Endothelial cell (in vitro differentiated cells): ENCODE measurements around the gene COL11A1. TPM values are rescaled to one million over a fixed set of nuclear protein-coding genes. Genes with fewer than 3 reads are reported as not detected.

Source experiments
- DNase-seq: peaks from one replicate; pipeline ENCODE4 v3.0.0; 2021; ENCODE audit warnings: low spot score
- H3K27ac Mint-ChIP-seq: one replicate; pipeline ENCODE4 v1.8.0; 2021; ENCODE audit warnings: mixed read lengths, inconsistent platforms; ENCODE audit not compliant: unreplicated experiment
- H3K27me3 Mint-ChIP-seq: one replicate; pipeline ENCODE4 v1.8.0; 2021; ENCODE audit warnings: mild to moderate bottlenecking, moderate library complexity, mixed read lengths, inconsistent platforms; ENCODE audit not compliant: unreplicated experiment
- H3K36me3 Mint-ChIP-seq: one replicate; pipeline ENCODE4 v1.8.0; 2021; ENCODE audit warnings: mild to moderate bottlenecking, low read depth, mixed read lengths, inconsistent platforms; ENCODE audit not compliant: unreplicated experiment
- H3K4me1 Mint-ChIP-seq: one replicate; pipeline ENCODE4 v1.8.0; 2021; ENCODE audit warnings: mild to moderate bottlenecking, mixed read lengths, inconsistent platforms; ENCODE audit not compliant: unreplicated experiment
- H3K4me3 Mint-ChIP-seq: one replicate; pipeline ENCODE4 v1.8.0; 2021; ENCODE audit warnings: mild to moderate bottlenecking, mixed read lengths, inconsistent platforms; ENCODE audit not compliant: unreplicated experiment
- H3K9me3 Mint-ChIP-seq: one replicate; pipeline ENCODE4 v1.8.0; 2021; ENCODE audit warnings: mixed read lengths, inconsistent platforms; ENCODE audit not compliant: unreplicated experiment
- CTCF ChIP-seq: fragments of 200-600 bp; sonication (generic); IDR thresholded peaks from one replicate; pipeline ENCODE4 v1.5.0; 2021; ENCODE audit warnings: antibody characterized with exemption; ENCODE audit not compliant: unreplicated experiment
- total RNA-seq: library from RNA; stranded (reverse); fragmentation: NEBNext Ultra II Directional; extraction: Animal tissue kit (Norgen Biotek cat#: 25700); gene quantifications from one replicate; pipeline ENCODE4 v1.2.1, GENCODE V29; 2021; ENCODE audit not compliant: unreplicated experiment

The COL11A1 gene
- total RNA-seq, 1 donor from 2014 or later, result 9.2 TPM

DNA sequence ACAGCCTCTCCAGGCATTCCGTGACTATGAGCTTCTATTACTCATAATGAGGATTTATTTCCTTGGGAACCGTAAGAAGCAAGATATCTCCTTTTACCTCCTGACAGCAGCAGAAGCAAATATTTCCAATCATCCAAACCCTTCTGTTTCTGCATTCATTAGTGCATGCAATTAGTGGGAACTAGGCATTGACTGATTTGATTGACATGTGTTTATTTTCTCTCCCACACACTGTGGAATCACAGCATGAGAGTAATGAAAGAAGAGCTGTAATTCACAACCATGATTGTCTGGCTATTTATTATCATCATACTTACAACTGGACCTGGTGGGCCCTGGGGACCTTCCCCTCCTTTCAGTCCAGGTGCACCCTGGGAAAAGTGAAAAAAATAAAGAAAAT, 146.8 kb downstream of the COL11A1 start:
- no peak overlapping the region for H3K4me3 Mint-ChIP-seq
- H3K4me1 Mint-ChIP-seq, result no peaks in the 10 kb centered on the region
- no peaks in the 10 kb centered on the region for H3K9me3 Mint-ChIP-seq
- no peak overlapping the region for H3K27ac Mint-ChIP-seq
- TF ChIP-seq CTCF, result no peak
- H3K36me3 Mint-ChIP-seq, result no peaks in the 10 kb centered on the region
- H3K27me3 Mint-ChIP-seq, result no peaks in the 10 kb centered on the region
- no peak for DNase-seq

DNA sequence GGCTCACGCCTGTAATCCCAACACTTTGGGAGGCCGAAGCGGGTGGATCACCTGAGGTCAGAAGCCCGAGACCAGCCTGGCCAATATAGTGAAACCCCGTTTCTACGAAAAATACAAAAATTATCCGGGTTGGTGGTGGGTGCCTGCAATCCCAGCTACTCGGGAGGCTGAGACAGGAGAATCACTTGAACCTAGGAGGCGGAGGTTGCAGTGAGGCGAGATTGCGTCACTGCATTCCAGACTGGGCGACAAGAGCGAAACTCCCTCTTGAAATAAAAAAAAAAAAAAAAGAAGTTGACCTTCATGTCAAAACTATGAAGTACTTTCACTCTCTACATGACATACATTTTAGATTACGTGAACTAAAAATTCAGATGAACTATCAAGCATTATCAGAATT, 153.7 kb downstream of the COL11A1 start:
- TF ChIP-seq CTCF, result no peak
- Mint-ChIP-seq H3K27me3 (peaks cover 2% of the 10 kb centered on the region), H3K4me3 (no peak overlapping the region), H3K27ac (no peak overlapping the region), H3K4me1 (no peaks in the 10 kb centered on the region), H3K36me3 (no peaks in the 10 kb centered on the region), H3K9me3 (no peaks in the 10 kb centered on the region)
- DNase-seq, result no peak

- Mint-ChIP-seq H3K27me3 (peaks cover 2% of the 10 kb centered on the region), H3K36me3 (no peaks in the 10 kb centered on the region), H3K9me3 (no peaks in the 10 kb centered on the region), H3K4me1 (no peaks in the 10 kb centered on the region), H3K4me3 (no peak overlapping the region), H3K27ac (no peak overlapping the region)
- TF ChIP-seq CTCF, result no peak
- no peak for DNase-seq
Observed at GRCh38 chr1:102952400-102952799, 155.9 kb downstream of the COL11A1 start.

GRCh38 chr1:102942324-102942723, 166.0 kb downstream of the COL11A1 start:
- TF ChIP-seq CTCF, result no peak
- no peak for DNase-seq
- H3K36me3 Mint-ChIP-seq, result no peaks in the 10 kb centered on the region
- H3K27me3 Mint-ChIP-seq, result no peaks in the 10 kb centered on the region
- no peak overlapping the region for H3K27ac Mint-ChIP-seq
- no peaks in the 10 kb centered on the region for H3K9me3 Mint-ChIP-seq
- H3K4me3 Mint-ChIP-seq, result no peak overlapping the region
- no peaks in the 10 kb centered on the region for H3K4me1 Mint-ChIP-seq

DNA sequence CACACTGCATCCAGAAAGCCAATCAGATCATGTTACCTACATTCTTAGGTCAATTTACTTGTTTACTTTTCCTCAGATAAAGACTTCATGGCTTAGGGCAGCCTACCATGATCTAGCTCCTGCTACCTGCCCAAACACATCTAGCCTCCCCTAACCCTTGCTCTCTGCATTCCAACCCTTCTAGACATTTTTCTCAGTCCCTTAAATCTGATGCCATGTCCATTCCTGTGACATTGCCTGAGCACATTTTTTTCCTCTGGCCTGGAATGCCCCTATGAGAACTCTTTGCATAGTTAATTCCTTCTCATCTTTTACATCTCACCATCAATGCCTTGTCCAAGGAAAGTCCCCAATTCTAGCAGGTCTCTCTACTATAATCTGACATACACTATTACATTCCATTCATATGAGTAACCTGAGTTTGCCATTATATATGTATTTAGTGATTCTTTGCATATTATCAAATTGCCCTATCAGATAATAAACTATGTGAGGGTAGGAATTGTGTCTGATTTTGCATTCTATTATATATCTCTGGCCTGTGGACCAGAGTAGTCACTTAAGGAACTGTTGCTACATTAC, 166.9 kb downstream of the COL11A1 start:
- H3K9me3 Mint-ChIP-seq, result no peaks in the 10 kb centered on the region
- no peaks in the 10 kb centered on the region for H3K36me3 Mint-ChIP-seq
- H3K27ac Mint-ChIP-seq, result no peak overlapping the region
- H3K4me1 Mint-ChIP-seq, result no peaks in the 10 kb centered on the region
- no peak for TF ChIP-seq CTCF
- H3K27me3 Mint-ChIP-seq, result no peaks in the 10 kb centered on the region
- H3K4me3 Mint-ChIP-seq, result no peak overlapping the region
- DNase-seq, result no peak
